Osteocyte (in vitro differentiated cells): ENCODE data around the gene MSMO1. TPM values are rescaled to one million over a fixed set of nuclear protein-coding genes. Genes with fewer than 3 reads are reported as not detected.

Experiments used
- DNase-seq: peaks from one replicate; pipeline ENCODE4 v3.0.0; 2021; ENCODE audit warnings: mixed read lengths; ENCODE audit not compliant: unreplicated experiment; ENCODE audit errors: extremely low spot score
- H3K27ac Mint-ChIP-seq: one replicate; pipeline ENCODE4 v1.8.0; 2021; ENCODE audit warnings: mild to moderate bottlenecking, mixed read lengths; ENCODE audit not compliant: unreplicated experiment
- H3K27me3 Mint-ChIP-seq: one replicate; pipeline ENCODE4 v1.8.0; 2021; ENCODE audit warnings: mixed read lengths; ENCODE audit not compliant: unreplicated experiment
- H3K36me3 Mint-ChIP-seq: one replicate; pipeline ENCODE4 v1.8.0; 2021; ENCODE audit warnings: mixed read lengths; ENCODE audit not compliant: unreplicated experiment
- H3K4me1 Mint-ChIP-seq: one replicate; pipeline ENCODE4 v1.8.0; 2021; ENCODE audit warnings: mixed read lengths; ENCODE audit not compliant: unreplicated experiment
- H3K4me3 Mint-ChIP-seq: one replicate; pipeline ENCODE4 v1.8.0; 2021; ENCODE audit warnings: mild to moderate bottlenecking, moderate library complexity, mixed read lengths; ENCODE audit not compliant: unreplicated experiment
- H3K9me3 Mint-ChIP-seq: one replicate; pipeline ENCODE4 v1.8.0; 2021; ENCODE audit warnings: mixed read lengths; ENCODE audit not compliant: unreplicated experiment
- microRNA-seq: library from miRNA; unstranded; fragments of <30 nt; microRNA quantifications from one replicate; pipeline ENCODE4 v1.1.0, GENCODE V29; 2020; ENCODE audit not compliant: unreplicated experiment
- total RNA-seq: library from RNA; stranded (reverse); gene quantifications from 2 replicates; pipeline ENCODE4 v1.2.1, GENCODE V29; 2021
- TF ChIP-seq, protein P1 (sequence below): fragments of 200-600 bp; sonication (generic); IDR thresholded peaks from 2 replicates; pipeline ENCODE4 v1.5.0; 2021; ENCODE audit warnings: antibody characterized with exemption, mild to moderate bottlenecking, moderate library complexity

MSMO1 gene
- total RNA-seq, 1 donor from 2014 or later: 34.9 TPM

DNA sequence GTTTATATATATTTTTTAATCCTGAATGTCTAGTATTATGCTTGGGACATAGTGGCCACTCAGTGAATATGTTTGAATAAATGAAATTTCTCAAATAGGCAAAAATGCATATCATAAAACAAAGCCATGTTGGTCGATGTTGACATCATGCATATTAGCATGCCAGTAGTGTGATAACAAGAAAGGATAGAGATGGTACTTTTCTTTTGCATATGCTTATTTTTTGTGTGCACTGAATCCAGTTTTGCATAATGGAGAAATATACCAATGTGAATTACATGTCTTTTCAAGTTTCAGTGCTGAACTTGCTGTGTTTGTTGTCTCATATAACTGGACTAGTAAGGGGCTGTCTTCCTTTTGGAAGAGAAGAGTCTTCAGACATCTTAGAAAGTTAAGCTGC lies 58.9 kb downstream of the MSMO1 start:
- TF ChIP-seq, protein P1, sequence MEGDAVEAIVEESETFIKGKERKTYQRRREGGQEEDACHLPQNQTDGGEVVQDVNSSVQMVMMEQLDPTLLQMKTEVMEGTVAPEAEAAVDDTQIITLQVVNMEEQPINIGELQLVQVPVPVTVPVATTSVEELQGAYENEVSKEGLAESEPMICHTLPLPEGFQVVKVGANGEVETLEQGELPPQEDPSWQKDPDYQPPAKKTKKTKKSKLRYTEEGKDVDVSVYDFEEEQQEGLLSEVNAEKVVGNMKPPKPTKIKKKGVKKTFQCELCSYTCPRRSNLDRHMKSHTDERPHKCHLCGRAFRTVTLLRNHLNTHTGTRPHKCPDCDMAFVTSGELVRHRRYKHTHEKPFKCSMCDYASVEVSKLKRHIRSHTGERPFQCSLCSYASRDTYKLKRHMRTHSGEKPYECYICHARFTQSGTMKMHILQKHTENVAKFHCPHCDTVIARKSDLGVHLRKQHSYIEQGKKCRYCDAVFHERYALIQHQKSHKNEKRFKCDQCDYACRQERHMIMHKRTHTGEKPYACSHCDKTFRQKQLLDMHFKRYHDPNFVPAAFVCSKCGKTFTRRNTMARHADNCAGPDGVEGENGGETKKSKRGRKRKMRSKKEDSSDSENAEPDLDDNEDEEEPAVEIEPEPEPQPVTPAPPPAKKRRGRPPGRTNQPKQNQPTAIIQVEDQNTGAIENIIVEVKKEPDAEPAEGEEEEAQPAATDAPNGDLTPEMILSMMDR: no peak
- DNase-seq: no peak
- H3K36me3 Mint-ChIP-seq: no peaks in the 10 kb centered on the region
- H3K9me3 Mint-ChIP-seq: no peaks in the 10 kb centered on the region
- no peaks in the 10 kb centered on the region for H3K27me3 Mint-ChIP-seq
- H3K4me1 Mint-ChIP-seq: peaks cover 58% of the 10 kb centered on the region
- H3K4me3 Mint-ChIP-seq: no peak overlapping the region
- H3K27ac Mint-ChIP-seq: no peak overlapping the region

DNA sequence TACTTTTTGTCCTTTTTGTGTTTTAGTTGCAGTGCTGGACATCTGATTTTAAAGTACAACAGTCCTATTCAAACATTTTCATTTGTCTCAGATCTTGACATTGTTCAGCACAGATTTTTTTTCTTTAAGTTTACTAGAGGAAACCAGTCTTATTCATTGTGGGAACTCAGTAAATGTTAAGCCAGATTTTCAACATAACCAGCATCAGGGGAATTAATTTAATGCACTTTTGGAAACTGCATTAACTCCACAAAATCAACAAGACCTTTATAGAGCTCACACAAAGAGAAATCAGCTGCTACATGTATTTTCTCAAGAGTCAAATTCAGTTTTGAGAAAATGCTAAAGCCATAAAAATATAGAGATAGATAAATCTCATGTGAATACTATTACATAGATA lies 61.3 kb downstream of the MSMO1 start:
- no peak for DNase-seq
- no peak overlapping the region for H3K4me3 Mint-ChIP-seq
- H3K27me3 Mint-ChIP-seq: no peaks in the 10 kb centered on the region
- TF ChIP-seq, protein P1: no peak
- peaks cover 45% of the 10 kb centered on the region for H3K4me1 Mint-ChIP-seq
- H3K27ac Mint-ChIP-seq: no peak overlapping the region
- no peaks in the 10 kb centered on the region for H3K9me3 Mint-ChIP-seq
- H3K36me3 Mint-ChIP-seq: no peaks in the 10 kb centered on the region

Small RNA genes within 50 kb of the gene (microRNA-seq; reads per million reads assigned to microRNA genes)
- gene MIR578: not detected

Other genes with a start within 250 kb of the MSMO1 start
- gene TMEM192, start 214.8 kb upstream of the MSMO1 start, total RNA-seq: 17.6 and 23.3 TPM in 2 replicates
- 19.1 and 20.5 TPM in 2 replicates for gene KLHL2, start 120.1 kb upstream of the MSMO1 start, total RNA-seq
- 190 and 195 TPM in 2 replicates for gene CPE, start 51.3 kb downstream of the MSMO1 start, total RNA-seq